ENCODE measurements around the gene COQ8B. TPM values are rescaled to one million over a fixed set of nuclear protein-coding genes. Genes with fewer than 3 reads are reported as not detected.

Gene COQ8B
- total RNA-seq, 1 experiment from 2014 or later = 159 TPM

DNA sequence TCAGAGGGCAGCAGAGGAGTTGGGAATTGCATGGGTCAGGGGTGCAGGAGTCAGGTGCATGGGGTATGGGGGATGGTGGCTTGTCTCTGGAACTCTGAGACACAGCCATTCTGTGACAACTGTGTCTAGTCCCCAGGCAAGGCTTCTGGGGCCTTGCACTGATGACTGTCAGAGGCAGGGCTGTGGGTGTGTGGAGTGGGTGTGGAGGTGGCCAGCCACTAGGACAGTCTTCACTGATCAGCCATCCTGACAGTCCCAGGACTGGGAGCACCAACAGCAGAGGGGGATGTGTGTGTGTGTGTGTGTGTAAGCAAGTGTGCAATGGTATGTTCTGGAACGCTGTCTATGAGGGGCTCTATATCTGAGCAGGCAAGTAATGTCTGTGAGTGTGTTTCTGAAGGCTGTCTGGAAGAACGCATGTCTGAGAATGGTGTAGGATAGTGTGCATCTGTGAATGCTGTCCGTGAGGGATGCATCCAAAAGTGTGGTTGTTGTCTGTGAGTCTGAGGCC lies 31.6 kb downstream of the COQ8B start:
- in situ Hi-C loops (cut with HindIII; ENCODE audit: low pct_unique_long_range_greater_than_20kb, low sequenced_read_pairs) = no loop called here

DNA sequence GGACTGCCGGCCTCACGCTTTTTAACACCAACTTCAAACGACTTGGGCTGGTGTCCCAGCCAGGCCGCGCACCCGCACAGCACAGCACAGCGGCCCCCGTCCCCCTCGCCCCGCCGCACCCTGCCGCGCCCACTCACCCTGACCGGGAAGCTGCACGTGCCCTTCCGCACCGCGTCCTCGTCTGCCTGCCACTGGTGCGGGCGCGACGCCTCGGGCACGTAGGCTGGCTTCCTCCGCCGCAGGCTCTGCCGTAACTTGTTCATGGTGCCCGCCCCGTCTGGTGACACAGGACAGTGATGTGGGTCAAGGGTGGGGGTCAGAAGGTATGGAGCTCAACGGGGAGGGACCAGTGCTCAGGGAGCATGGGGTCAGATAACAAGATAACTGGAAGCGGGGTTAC lies 32.4 kb downstream of the COQ8B start:
- DNase-seq (ENCODE audit: low read depth) = no peak
- in situ Hi-C loops (cut with HindIII; ENCODE audit: low pct_unique_long_range_greater_than_20kb, low sequenced_read_pairs) = no loop called here

More for the DNA sequence above, 31.6 kb downstream of the COQ8B start:
- no peak for DNase-seq (ENCODE audit: low read depth)

DNA sequence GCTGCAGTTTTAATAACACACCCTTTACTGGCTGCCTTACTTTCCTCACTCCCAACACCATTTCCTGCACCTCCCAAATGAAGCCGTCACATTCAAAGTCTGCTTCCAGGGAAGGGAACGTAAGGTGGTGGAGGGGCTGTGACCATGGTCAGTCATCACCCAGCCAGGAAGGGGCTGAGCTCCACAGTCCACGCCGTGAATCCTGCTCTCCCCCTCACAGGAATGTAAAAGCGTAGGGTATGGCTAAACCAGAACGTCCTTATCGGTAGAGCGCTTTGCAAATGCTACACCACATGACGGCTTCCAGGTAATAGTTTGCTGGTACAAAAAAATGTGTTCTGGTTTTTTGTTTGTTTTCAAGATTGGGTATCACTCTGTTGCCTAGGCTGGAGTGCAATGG lies 33.2 kb downstream of the COQ8B start:
- DNase-seq (ENCODE audit: low read depth) = no peak
- in situ Hi-C loops (cut with HindIII; ENCODE audit: low pct_unique_long_range_greater_than_20kb, low sequenced_read_pairs) = no loop called here

DNA sequence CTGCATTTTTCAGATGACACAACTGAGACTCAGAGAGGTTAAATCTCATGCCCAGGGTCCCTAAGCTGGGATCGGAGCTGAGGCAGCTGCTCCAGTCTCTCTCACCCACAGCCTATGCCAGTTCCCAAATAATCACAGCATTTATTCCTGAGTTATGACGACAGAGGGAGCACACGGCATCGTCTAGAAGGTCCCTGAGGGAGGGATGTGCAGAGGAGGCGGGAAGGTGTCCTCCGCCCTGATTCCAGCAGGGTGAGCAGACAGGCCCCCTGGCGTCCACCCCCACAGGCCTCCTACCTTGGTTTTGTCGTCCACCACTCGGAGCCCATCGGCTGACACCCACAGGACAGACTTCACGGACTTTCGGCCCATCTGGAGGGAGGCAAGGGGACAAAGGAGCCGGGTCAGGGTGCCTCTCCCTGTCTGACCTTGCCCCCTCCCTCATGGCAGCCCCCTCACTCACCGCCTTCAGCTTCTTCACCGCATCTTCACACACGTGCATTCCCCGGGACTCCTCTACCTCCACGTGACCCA lies 34.2 kb downstream of the COQ8B start:
- in situ Hi-C loops (cut with HindIII; ENCODE audit: low pct_unique_long_range_greater_than_20kb, low sequenced_read_pairs) = no loop called here

DNA sequence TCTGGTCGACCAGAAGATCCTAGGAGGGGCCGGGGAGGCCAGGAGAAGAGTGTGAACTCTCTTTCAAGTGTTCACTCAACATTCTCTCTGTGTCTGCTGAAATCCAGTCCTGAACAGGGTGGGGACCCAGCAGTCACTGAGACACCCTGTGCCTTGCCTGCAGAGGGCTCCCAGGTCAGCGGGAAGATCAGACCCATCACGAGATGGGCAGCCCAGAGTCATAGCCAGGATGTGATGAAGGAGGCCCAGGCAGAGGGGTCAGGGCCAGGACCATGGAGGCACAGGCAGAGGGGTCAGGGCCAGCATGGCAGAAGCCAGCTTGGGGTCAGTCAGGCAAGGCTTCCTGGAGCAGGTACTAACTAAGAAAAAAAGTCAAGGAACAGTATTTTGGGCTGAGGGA lies 35.6 kb downstream of the COQ8B start:
- DNase-seq (ENCODE audit: low read depth) = no peak
- in situ Hi-C loops (cut with HindIII; ENCODE audit: low pct_unique_long_range_greater_than_20kb, low sequenced_read_pairs) = no loop called here

More for the DNA sequence above, 34.2 kb downstream of the COQ8B start:
- no peak for DNase-seq (ENCODE audit: low read depth)

DNA sequence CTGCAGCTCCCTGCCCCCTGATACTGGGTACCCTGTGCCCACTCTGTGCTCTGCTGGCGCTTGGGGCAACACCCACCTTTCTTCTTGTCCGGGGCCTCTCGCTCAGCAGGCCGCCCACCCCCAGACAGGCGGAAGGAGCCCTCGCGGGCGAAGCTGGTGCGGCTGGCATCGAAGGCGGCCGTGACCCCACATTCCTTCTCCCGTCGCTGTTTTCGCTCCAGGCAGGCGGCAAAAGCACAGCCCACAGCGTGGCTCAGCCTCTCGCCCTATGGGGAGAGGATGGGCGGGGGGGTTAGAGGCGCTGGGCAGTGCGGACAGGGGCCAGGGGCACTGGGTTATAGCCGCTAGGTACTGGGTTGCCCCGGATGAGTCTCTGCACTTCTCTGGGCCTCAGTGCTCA lies 39.5 kb downstream of the COQ8B start:
- in situ Hi-C loops (cut with HindIII; ENCODE audit: low pct_unique_long_range_greater_than_20kb, low sequenced_read_pairs) = no loop called here
- no peak for DNase-seq (ENCODE audit: low read depth)

DNA sequence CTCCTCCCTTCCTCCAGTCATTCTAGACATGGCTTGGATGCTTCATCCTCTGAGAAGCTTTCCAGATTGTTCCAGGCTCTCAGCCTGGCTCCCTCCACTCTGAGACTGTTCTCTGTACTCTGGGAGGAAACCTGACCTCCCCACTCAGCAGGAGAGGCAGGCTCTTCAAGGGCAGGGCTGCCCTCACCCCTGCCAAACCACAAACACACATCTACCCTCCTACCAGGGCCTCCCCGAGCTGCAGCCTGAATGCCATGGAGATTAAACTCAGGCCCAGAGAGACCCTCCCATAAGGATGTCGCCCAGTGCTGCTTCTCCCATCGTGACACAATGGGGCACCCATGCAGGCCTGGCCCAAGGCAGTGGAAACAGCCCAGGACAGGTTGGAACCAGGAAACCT lies 42.4 kb downstream of the COQ8B start:
- in situ Hi-C loops (cut with HindIII; ENCODE audit: low pct_unique_long_range_greater_than_20kb, low sequenced_read_pairs) = no loop called here
- no peak for DNase-seq (ENCODE audit: low read depth)

DNA sequence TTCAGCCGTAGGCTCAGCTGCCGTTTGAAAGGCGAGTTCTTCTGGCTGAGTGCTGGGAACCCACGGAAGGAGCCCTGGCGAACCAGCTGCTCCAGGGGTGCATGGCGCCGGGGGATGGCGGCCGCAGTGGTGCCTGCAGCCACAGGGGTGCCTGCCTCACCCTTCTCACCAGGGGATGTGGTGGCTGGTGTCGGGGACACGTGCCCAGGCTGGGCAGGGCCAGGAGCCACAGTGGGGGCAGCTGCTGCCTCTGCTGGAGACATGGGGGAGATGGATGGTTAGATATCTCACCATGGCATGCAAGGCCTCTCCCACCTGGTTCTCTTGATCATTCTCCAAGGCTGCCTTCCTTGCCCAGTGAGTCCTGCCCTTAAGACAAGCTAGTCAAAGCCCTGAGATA lies 43.3 kb downstream of the COQ8B start:
- in situ Hi-C loops (cut with HindIII; ENCODE audit: low pct_unique_long_range_greater_than_20kb, low sequenced_read_pairs) = no loop called here
- DNase-seq (ENCODE audit: low read depth) = no peak

DNA sequence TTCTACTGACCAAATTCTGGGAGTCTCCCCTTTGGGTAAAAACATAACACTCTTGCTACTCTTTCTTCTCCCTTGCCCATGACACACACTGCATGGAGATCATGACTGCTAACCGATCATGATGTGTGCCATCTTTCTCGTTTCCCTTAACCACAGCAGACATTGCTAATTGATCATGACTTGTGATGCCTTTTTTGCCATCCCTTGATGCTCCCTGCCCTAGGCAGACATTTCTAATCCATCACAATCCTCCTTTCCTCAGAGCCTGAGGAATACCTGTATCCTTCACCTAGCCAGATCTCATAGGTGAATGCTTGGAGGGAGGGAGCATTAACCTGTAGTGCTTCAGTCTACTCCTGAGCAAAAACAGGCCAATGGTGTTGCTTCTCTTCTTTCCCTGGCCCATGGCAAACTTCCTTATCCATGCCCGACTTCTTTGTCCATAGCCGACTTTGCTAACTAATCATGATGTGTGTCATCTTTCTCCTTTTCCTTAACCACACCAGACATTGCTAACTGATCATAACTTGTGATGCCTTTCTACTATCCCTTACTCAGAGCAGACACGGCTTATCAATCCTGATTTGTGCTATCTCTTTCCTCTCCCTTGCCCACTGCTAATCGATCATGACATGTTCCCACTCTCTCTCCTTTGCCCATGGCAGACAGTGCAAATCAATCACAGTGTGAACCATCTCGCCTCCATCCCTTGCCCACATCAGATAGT lies 44.0 kb downstream of the COQ8B start:
- no peak for DNase-seq (ENCODE audit: low read depth)
- in situ Hi-C loops (cut with HindIII; ENCODE audit: low pct_unique_long_range_greater_than_20kb, low sequenced_read_pairs) = no loop called here

DNA sequence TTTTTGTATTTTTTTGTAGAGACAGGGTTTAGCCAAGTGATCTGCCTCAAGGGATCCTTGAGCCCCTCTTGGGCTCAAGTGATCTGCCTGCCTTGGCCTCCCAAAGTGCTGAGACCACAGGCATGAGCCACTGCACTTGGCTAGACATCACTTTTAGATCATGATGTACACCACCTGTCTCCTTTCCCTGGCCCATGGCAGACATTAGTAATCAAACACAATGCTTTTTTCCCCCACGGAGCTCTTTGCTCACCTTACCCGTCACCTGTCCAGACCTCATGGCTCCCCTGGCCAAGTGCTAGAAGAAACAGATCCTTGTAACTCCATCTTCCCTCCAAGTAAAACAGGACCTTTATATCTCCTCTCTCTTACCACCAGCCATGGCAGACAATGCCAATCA lies 44.6 kb downstream of the COQ8B start:
- DNase-seq (ENCODE audit: low read depth) = no peak
- in situ Hi-C loops (cut with HindIII; ENCODE audit: low pct_unique_long_range_greater_than_20kb, low sequenced_read_pairs) = no loop called here

DNA sequence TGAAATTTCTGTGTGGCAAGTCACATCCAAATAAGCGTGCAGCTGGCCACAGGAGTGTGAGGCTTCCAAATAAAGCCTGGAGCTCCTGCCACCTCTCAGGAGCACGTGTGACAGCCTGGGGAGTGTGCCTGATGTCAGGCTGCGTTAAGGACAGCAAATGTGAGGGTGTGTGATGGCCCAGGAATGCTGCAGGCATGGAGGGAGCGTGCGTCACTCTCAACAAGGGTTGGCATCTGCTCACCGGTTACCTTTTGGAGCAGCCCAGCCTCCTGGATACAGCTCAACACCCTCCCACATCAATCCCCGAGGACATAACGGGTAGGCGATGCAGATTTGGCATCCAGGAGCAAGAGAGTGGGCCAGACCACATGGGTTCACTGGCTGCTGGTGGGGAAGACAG lies 45.3 kb downstream of the COQ8B start:
- no peak for DNase-seq (ENCODE audit: low read depth)
- in situ Hi-C loops (cut with HindIII; ENCODE audit: low pct_unique_long_range_greater_than_20kb, low sequenced_read_pairs) = no loop called here

DNA sequence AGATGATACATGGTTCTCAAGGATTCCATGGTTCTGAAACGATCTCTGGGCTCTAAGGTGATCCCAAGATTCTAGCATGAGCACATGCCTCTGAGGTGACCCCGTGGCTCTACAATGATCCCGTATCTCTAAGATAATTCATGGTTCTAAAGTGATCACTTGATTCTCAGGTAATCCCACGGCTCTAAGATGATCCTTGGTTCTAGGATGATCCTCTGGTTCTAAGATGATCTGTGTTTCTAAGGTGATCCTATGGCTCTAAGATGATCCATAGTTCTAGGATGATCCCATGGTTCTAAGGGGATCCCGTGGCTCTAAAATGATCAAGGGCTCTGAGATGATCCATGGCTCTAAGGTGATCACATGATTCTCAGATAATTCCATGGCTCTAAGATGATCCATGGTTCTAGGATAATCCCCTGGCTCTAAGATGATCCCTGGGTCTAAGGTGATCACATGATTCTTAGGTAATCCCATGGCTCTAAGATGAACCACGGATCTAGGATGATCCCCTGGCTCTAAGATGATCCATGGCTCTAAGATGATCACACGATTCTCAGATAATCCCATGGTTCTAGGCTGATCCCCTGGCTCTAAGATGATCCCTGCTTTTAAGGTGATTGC lies 47.6 kb downstream of the COQ8B start:
- no peak for DNase-seq (ENCODE audit: low read depth)
- in situ Hi-C loops (cut with HindIII; ENCODE audit: low pct_unique_long_range_greater_than_20kb, low sequenced_read_pairs) = no loop called here

DNA sequence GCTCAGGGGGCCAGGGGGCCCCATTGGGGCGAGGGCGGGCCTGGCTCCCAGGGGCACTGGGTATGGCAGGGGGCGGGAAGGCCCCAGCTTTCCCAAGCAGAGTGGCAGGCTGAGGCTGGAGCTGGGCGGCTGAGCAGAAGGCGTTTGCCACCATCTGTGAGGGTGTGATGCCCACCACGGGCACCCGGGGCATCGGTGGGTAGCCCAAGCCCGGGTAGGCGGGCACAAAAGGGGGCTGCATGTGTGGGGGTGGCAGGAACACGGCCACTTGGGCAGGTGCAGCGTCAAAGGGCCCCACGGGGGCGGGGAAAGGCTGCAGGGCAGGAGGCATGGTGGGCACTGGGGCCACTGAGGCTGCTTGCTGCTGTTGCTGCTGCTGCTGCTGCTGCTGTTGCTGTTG lies 49.1 kb downstream of the COQ8B start:
- in situ Hi-C loops (cut with HindIII; ENCODE audit: low pct_unique_long_range_greater_than_20kb, low sequenced_read_pairs) = no loop called here

DNA sequence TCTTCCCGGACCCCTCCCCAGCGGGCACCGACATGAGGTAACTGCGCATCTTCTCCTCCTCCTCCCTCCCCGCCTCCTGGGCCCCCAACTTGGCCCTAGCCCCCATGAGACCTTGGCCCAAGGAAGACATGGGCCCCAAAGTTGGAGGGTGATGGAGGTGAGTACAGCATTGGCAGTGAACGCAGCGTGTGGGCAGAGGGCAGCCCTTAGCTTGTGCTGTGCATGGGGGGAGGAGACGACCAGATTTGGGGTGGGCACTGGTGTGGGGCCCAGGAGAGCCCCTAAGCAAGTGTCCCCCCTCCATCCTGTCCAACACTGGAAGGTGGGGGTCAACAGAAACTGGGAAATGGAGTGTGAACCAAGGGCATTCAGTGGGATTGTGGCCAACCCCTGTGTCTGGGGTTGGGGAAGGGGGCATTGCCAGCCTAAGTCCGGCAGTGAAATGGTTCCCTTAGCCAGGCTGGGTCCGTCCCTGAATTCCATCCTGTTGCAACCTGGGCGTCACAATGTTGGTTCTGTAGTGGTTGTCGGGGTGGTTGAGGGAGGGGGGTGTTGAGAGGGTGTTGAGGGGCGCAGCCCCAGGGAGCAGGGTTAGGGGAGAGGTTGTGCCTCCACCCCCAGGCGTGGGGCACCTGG lies 49.8 kb downstream of the COQ8B start:
- DNase-seq (ENCODE audit: low read depth) = no peak
- in situ Hi-C loops (cut with HindIII; ENCODE audit: low pct_unique_long_range_greater_than_20kb, low sequenced_read_pairs) = no loop called here

More for the DNA sequence above, 49.1 kb downstream of the COQ8B start:
- no peak for DNase-seq (ENCODE audit: low read depth)

DNA sequence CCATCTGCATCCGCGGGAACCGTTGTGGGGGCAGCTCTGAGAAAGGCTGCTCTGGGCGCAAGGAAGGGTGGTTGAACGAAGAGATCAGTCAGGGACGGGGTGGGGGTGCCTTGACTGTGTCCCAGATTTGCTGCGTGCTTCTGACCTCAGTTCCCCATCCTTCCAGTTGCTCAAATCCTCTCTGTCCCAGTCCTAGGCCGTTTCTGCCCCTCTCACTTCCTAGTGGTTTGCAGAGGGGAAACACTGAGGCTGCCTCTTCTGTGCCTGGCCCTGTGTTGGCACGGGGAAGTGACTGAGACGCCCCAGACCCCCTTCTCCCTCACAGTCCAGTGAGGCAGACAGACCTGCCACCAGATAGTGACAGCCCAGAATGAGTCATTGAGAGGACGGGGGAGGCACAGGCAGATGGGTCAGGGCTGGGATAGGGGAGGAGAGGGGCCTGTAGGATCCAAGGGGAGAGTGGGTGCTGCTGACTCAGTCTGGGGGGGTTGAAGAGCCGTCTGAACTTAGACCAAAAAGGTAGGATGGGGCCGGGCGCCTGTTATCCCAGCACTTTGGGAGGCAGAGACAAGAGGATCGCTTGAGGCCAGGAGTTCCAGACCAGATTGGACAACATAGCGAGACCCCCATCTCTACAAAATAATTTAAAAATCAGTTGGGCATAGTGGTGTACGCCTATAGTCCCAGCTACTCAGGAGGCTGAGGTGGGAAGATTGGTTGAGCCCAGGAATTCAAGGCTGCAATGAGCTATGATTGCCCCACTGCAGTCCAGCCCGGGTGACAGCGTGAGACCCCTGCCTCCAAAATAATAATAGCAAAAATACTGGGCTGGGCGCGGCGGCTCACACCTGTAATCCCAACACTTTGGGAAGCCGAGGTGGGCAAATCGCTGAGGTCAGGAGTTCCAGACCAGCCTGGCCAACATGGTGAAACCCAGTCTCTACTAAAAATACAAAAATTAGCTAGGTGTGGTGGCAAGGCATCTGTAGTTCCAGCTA lies 52.7 kb downstream of the COQ8B start:
- DNase-seq (ENCODE audit: low read depth) = peak; percentile 70
- in situ Hi-C loops (cut with HindIII; ENCODE audit: low pct_unique_long_range_greater_than_20kb, low sequenced_read_pairs) = no loop called here

DNA sequence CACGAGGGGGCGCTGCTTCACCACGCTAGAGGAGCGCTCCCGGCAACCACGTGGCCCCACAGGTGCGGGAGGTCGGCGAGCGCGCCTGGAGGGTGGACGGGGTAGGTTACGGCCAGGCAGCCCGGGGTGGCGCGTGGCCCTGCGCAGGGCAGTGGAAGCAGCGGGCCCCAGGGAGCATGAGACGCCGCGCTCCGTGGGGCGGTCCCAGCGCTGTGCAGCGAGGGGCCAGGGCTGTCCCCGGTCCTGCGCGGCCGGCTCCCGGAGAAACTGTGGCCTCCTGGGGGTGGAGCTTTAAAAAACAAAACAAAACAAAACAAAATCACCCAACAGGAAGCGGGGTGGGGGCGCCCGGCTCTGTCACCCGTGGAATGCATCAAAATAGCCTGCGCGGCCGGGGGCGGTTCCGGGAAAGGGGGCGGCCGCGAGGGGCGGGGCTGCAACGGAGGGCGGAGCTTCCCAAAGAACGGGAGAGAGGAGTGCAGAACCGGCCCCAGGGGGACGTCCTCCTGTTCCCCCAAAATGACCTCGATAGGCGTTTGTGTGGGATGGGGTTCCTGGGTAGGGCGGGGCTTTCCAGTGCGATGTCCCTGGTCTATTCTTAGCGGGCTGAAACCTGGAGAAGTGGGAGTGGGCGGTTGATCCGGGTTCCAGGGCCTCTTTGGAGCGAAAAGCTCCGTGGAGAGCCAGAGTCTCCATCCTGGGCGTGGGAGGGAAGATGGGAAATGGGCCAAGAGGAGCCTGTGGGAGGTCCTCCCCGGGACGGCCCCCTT lies 53.6 kb downstream of the COQ8B start:
- in situ Hi-C loops (cut with HindIII; ENCODE audit: low pct_unique_long_range_greater_than_20kb, low sequenced_read_pairs) = no loop called here
- DNase-seq (ENCODE audit: low read depth) = peak; percentile 94

DNA sequence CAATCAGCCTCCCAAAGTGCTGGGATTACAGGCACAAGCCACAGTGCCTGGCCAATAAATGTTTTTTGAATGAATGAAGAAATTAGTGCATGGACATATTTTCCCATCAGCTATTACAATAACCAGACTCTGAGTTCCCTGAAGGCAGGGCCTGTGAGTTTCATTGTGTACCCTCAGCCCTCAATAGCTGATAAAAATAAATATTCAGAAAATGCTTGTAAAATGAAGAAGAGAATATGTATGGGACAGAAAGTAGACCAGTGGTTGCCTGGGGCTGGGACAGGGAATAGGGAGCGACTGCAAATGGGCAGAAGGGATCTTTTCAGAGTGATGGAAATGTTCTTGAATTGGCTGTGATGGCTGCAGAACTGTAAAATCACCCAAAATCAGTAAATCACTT lies 55.1 kb downstream of the COQ8B start:
- in situ Hi-C loops (cut with HindIII; ENCODE audit: low pct_unique_long_range_greater_than_20kb, low sequenced_read_pairs) = no loop called here
- DNase-seq (ENCODE audit: low read depth) = no peak

Data from Caki2 (cell line).